AG09319 (cell line): ENCODE data around the gene AP1S3.

ENCODE experiments used
- DNase-seq: peaks from one replicate; pipeline ENCODE4 v3.0.0-alpha.2; 2010; ENCODE audit warnings: low read depth; ENCODE audit errors: extremely low read depth
- CTCF ChIP-seq: IDR thresholded peaks from 2 replicates; pipeline ENCODE4 v1.5.1; 2011; ENCODE audit warnings: low read depth, mild to moderate bottlenecking, inconsistent platforms, low read length, moderate library complexity

The AP1S3 gene

DNA sequence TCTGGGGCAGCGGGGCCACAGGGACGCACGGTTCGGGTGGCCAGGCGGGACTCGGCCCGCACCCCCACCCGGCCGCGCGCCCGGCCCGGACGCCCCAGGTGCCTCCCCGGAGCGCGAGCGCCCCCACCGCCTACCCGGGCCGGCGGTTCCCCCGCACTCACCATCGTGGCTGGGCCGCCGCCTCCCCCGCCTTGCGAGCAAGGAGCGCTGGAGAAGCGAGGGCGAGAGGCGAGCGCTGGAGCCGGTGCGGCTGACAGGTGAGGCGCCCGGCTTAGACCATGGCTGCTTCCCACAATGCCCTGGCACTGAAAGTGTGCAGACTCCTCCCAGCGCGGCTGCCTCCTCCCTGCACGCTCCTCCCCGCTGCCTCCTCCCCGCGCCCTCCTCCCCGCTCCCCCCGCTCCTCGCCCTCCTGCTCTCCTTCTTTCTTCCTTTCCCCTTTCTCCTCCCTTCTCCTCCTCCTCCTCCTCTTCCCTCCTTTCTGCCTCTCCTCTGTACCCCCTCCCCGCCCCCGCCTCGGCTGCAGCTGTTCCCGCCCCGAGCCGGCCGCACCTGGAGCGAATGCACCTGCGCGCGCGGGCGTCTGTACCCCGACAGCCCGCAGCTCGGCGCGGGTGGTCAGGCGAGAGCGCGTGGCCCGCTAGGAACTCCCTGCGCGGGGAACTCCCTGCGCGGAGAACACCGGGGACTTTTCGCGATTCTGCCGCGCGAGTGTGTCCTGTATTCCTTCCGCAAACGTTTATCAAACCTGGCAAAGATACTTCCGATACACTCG, at the start of gene AP1S3:
Gene AP1S3 (minus strand): TSS at position 296 of the 775 bp plus-strand sequence. CDS start 132 bp downstream, at position 164.
- no peak for TF ChIP-seq CTCF
- no peak for DNase-seq

GRCh38 chr2:223887127-223887526, 49.7 kb upstream of the AP1S3 start:
- no peak for DNase-seq
- TF ChIP-seq CTCF: no peak

- no peak for DNase-seq
- TF ChIP-seq CTCF: no peak
Measured at GRCh38 chr2:223886726-223887125, 49.3 kb upstream of the AP1S3 start.

DNA sequence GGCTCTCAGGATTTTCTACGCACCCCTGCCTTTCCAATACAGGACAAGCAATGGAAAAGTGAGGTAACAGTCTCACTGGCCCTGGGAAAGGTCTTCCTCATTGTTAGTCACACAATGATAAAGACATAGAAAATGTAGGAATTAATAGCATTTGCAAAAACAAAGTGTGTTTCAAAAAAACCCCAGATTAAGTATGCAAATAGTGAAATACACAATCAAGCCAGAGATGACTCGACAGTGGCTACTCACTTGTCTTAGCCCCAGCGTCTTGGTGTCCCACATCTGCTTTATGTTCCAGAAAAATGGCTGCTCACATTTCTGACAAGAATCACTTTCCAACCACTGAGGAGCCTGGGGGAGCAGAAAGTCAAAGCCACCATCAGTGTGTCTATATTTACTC, 47.0 kb upstream of the AP1S3 start:
- no peak for TF ChIP-seq CTCF
- DNase-seq: no peak

DNA sequence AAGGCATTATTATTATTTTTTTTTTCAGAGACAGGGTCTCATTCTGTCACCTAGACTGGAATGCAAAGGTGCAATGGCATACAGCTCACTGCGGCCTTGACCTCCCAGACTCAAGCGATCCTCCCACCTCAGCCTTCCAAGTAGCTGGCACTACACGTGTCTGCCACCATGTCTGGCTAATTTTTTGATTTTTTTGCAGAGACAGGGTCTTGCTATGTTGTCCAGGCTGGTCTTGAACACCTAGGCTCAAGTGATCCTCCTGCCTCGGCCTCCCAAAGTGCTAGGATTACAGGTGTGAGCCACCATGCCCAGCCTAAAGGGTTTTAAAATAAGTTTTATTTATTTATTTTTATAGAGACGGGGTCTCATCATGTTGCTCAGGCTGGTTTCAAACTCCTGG, 45.3 kb upstream of the AP1S3 start:
- DNase-seq: no peak

DNA sequence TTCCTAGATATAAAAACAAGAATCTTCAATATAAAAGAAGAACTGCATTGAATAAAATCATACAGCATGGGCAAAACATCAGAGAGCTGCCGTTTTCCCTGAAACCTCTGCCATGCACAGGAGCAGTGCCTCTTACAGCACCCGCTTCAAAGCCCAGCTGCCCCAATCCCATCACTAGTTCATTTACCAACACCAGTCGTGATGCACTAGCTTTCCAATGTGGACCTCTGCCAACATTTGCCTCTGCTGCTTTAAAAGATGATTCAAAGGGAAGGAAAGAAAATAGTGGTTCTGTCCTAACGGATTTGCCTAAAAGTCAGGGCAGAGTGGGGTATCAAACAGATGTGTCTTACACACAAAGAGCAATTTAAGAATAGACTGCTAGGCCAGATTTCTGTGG, 43.4 kb upstream of the AP1S3 start:
- no peak for TF ChIP-seq CTCF
- DNase-seq: no peak

More for the DNA sequence above, 45.3 kb upstream of the AP1S3 start:
- TF ChIP-seq CTCF: no peak

DNA sequence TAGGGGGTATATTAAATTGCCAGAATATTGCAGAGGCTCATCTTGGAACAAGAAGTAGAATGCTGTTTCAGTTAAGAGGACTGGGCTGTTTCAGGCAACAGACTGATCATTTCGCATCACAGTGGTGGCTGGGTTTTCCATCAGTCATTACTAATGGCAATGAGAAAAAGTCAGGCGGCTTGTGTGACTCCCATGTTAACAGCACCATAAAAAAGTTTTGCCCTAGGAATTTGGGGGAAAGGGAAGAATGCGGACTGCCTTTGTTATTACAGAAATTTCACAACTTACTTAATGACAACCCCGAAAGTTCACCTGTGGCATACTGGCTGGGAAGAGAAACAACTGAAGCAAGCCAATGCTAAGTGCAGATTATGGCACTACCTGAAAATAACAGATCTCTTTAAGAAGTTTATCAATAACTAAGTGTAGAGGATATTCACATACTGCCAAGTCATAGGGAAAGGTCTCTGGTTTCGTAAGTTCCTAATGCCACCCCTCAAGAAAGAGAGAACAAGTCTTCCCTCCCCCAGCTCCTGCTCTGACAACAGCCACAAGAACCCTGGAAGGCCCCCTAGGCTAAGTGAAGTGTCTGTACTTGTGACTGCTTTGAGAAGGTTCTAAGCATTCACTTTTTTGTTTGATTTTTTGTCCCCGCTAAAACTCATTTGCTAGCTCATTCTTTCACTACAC, 40.5 kb upstream of the AP1S3 start:
- TF ChIP-seq CTCF: no peak
- no peak for DNase-seq
